Hepatocyte (in vitro differentiated cells): ENCODE results near the gene TRIM15.

Experiments used
- CTCF ChIP-seq: fragments of 200-600 bp; sonication (generic); IDR thresholded peaks from 2 replicates; pipeline ENCODE4 v1.5.1; 2016; ENCODE audit warnings: antibody characterized with exemption, mild to moderate bottlenecking; ENCODE audit not compliant: poor library complexity
- EZH2phosphoT487 ChIP-seq: fragments of 200-600 bp; sonication (generic); IDR thresholded peaks from one replicate; pipeline ENCODE4 v1.6.1; 2018; ENCODE audit warnings: antibody characterized with exemption, mild to moderate bottlenecking, low read depth, moderate library complexity; ENCODE audit not compliant: unreplicated experiment, severe bottlenecking

GRCh38 chr6:30175765-30176164, 12.4 kb downstream of the TRIM15 start:
- no peak for TF ChIP-seq CTCF
- TF ChIP-seq EZH2phosphoT487, result no peak
